Lung microvascular endothelial cell (primary cell): Measurements from ENCODE around the gene MAGEA11. TPM values are rescaled to one million over a fixed set of nuclear protein-coding genes. Genes with fewer than 3 reads are reported as not detected.
"Not testable (repeated sequence)": the region's sequence is repeated elsewhere in the genome, so short reads cannot be mapped to it uniquely, and the experiment has no call there.

Experiments used
- DNase-seq, 2 donors: peaks; one replicate each; pipeline versions ENCODE4 v3.0.0 to v3.0.0-alpha.2; 2010; ENCODE audit warnings: low read depth in 2 of 2
- total RNA-seq: library from RNA; depleted of rRNA; stranded (reverse); fragments of >200 nt; gene quantifications from 2 replicates; pipeline ENCODE4 v1.2.1, GENCODE V29; 2014

The MAGEA11 gene
- total RNA-seq, 1 donor from 2014 or later: not detected

DNA sequence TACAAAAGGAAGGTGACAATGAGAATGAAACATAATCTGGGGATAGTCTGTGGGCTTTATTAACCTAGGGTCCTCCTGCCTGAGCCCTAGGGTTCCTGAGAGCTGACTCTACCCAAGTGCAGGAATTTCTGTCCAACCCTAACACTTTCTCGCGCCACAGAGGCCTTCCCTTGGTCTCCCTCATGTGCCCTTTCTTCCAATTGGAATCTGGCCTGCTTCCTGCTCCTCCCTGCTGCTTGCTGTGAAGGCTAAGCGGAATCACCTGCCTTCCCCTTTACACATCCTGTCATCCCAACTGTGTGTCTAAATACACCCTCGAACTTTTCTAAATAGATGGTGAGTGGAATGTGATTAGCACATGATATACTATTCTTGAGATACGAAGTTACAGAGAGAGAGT, 5.9 kb downstream of the MAGEA11 start:
- DNase-seq: peak in 1 of 2 donors; percentile 30

DNA sequence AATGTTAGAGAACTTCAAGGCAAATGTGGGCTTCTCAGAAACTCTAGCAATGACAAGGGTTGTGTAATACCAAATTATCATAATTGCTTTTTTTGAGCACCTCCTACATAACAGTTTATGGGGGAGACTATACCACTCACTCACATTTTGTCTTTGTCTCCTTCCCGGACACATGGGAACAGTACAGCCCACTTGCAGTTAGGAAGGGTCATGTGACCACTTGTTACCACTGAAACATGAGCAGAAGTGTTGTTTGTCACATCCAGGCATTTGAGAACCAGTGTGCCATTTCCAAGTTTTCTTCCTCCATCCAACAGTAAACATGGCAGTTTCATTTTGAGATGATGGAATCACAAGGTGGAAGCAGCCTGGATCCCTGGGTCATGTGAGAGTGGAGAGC, 6.9 kb downstream of the MAGEA11 start:
- DNase-seq: no peak

DNA sequence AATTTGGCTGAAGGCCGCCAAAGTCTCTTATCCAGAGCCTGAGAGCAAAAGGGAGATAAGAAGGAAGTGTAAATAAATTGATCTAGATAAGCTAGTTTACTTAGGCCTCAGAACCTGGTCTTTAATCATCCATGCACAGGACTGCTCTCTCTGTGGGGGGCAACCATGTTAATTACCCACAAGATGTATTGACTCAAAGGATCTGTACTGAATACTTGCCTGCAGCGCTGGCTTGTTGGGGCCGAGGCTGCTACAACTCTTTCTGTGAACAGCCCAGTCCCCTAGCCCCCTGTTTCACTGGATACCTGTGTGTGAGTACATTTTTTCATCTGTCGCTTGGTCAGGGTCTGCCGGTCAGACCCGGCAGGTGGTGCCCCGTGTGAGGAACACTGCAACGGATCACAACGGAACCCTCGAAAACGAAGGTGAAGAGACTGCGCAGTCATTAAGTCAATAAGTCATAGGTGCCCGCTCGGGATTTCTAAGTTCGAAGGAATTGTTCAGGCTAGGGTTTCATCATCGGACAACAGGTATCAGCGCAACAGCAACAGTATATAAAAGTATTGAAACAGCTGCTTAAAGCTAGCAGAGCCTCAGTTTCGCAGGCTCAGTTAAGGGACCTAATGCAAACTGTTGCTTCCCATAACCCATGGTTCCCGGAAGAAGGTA, 8.3 kb downstream of the MAGEA11 start:
- DNase-seq: no peak

DNA sequence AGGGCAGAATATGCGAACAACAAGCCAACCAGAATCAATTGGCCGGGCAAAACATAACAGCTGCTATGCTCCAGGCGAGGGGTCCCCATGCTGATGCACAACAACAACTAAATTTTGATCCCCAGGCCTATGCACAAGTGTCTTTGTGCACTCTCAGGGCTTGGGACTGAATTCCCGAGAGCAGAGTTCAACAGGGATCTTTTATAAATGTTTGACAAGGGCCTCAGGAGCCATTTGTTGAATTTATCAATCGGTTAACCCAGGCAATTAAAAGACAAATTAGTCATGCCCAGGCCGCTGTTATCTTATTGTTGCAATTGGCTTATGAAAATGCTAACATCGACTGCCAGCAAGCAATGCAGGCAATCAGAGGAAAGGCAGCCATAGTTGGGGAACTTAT, 9.4 kb downstream of the MAGEA11 start:
- not testable (repeated sequence) for DNase-seq

DNA sequence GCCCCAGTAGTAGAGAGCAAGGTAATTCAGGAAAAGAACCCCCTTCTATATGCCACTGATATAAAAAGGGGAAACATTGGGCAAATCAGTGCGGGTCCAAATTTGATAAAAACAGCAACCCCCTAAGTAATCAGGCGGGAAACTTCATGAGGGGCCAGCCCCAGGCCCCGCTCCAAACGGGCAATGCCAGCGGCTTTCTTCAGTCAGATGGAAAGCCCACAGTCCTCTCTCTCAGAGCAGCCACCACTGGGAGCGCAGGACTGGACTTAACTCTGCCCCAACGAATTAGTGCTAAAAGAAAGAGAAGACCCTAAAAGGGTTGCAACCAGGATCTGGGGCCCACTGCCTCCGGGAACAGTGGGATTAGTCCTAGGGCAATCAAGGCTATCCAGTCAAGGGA, 9.9 kb downstream of the MAGEA11 start:
- no peak for DNase-seq

DNA sequence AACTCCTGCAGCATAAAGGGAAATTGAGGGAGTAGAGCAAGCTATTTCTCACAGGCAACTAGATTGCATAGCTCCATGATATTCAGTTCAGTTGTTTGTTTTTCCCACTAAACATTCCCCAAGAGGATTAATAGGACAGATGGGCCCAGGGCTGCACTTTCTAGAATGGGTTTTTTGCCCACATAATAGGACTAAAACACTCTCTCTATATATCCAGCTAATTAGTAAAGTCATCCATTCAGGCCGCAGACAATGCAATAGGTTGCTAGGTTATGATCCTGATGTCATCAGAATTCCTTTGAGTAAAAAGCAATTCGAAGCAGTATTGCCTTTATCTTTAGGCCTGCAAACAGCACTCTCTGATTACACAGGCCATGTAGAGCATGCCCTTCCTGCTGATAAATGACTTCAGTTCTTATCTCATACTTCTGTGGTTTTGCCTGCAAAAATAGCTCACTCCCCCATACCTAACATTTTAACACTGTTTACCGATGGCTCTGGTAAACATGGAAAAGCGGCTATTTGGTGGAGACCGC, 11.8 kb downstream of the MAGEA11 start:
- not testable (repeated sequence) for DNase-seq

DNA sequence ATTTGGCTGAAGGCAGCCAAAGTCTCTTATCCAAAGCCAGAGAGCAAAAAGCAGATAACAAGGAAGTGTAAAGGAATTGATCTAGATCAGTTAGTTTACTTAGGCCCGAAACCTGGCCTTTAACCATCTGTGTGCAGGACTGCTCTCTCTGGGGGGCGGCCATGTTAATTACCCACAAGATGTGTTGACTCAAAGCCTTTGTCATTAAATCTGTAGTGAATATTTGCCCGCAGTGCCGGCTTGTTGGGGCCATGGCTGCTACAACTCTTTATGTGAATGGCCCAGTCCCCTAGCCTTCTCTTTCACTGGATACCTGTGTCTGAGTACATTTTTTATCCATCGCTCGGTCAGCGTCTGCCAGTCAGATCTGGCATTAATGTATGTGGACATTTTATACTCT, 15.4 kb downstream of the MAGEA11 start:
- DNase-seq: not testable (repeated sequence)

DNA sequence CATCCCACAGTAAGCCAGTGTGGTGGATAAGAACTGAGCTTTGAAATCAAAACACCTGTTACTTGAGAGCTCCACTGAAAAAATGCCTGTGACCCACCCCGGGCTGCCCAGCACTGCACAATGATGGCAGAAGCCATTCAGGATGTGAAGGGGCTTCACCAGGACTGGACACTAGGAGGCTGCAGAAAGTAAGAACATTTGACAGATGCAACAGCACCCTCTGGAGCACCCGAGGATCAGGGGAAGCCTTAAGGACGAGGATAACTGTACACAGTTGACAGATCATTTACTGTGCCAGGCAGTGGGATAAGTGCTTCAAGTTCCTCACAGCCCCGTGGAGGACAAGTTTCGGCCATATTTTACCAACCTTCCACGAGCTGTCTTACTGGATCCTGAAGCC, 30.4 kb downstream of the MAGEA11 start:
- DNase-seq: not testable (repeated sequence)

DNA sequence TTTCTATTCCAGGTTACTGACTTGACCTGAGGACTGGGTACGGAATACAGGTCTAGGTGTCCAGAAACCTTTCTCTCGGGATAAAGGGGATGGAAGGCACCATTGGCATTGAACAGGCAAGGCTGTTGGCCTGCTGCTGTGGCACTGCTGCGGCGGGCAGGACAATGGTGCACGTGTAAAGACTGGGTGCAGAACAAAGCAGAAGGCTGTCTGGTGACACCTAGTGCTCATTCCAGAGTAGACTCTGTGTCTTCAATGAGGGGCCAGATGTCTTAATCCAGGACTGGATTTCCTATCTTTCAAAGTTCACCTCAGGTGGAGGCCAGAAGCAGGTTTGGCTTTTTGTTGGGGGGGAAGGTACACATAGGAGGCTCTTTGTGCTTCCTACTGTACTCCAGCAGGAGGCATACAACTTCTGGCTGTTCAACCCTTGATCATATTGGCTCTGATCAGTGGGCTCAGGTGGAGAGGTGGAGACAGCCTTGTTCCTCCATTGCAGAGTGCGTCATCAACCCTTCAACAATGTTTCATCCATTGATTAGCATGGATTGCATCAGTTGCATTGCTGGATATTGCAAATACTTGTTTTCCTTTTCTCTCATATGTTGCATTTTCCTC, 34.6 kb downstream of the MAGEA11 start:
- not testable (repeated sequence) for DNase-seq

DNA sequence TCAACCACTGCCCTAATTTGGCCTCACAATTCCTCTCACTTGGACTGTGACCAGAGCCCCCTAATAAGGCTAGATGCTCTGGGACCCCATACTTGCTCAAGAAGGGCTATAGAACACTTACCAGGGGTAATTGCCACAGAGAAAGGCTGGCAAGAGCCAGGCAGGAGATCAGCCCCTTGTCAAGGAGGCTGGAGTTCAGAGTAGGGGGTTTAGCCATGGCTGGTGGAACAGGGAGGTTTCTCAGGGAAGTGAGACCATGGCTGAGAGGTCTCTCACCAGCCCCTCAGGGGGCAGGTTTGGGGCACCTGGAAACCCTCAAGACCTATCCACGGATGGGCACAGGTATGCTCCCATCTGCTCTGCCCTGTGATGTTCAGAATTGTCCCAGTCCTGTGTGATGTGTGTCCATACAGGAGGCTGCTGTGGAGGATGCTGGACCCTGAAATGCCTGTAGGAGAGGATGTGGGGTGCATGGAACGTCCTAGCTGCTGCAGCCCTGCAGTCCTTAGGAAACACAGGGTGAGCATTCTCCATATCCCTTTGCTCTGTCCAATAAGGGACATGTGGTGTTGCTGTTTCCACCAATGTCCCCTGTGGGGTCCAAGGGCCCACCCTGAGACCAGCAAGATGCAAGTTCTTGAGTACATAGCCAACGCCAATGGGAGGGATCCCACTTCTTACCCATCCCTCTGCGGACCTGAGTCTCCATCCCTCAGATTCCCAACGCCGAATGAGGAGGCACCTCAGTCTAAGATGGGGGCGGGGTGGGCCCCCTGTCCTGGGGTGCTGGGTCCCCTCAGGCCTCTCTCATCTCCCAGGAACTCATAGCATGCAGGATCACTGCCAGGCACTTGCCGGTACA, 45.6 kb downstream of the MAGEA11 start:
- no peak for DNase-seq

DNA sequence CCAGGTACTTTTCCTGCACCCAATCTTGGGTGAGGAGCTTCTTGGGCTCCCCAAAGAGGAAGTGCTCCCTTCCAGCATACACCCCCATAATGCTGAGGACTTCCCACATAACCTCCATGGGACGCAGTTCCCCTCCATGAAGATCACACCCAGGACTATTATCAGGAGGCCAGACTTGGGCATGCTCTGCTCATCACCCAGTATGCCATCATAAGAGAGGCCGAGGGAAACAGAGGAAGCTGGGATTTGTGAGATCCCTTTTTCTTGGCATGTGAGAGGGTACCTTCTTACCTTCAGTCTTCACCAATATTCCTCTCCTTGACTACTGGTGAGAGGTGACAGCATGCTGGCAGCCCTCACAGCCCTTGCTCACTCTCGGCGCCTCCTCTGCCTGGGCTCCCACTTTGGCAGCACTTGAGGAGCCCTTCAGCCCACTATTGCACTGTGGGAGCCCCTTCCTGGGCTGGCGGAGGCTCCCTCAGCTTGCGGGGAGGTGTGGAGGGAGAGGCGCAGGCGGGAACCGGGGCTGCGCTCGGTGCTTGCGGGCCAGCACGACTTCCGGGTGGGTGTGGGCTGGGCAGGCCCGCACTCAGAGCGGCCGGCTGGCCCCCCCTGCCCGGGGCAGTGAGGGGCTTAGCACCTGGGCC, 46.3 kb downstream of the MAGEA11 start:
- no peak for DNase-seq

DNA sequence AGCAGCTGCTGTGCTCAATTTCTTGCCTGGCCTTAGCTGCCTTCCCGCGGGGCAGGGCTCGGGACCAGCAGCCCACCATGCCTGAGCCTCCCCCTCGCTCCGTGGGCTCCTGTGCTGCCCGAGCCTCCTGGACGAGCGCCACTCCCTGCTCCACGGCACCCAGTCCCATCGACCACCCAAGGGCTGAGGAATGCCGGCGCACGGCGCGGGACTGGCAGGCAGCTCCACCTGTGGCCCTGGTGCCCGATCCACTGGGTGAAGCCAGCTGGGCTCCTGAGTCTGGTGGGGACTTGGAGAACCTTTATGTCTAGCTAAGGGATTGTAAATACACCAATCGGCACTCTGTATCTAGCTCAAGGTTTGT, 46.8 kb downstream of the MAGEA11 start:
- DNase-seq: not testable (repeated sequence)

DNA sequence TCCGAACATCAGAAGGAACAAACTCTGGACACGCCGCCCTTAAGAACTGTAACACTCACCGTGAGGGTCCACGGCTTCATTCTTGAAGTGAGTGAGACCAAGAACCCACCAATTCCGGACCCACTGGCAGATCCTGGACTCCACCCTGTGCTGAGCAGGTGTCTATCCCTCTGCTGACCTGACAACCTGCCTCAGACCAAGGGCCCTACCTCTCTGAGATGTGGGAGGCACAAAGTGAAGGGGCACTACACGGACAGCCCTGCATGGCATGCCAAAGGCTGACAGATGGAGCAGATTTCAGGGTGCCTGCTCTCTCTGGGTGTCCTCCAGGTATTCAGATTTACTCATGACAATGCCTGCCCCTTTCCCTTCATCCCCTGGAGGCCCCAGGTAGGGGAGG, 48.0 kb downstream of the MAGEA11 start:
- DNase-seq: no peak

DNA sequence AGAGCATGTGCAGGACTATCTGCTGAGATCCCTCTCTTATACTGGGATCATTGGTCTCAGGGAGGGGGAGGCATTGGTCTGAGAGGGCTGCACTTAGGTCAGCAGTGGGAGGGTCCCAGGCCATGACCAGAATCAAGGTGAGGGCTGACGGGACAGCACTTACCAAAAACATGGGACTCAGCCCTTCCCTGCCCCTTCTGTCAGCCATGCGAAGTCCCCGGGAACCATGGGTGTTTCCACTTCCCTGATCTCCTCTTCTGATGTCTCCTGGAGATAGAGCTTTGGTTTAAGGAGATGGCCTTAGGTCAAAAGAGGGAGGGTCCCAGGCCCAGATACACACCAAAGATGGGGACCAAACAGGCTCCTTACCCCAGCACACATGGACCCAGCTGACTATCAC, 49.1 kb downstream of the MAGEA11 start:
- DNase-seq: no peak

DNA sequence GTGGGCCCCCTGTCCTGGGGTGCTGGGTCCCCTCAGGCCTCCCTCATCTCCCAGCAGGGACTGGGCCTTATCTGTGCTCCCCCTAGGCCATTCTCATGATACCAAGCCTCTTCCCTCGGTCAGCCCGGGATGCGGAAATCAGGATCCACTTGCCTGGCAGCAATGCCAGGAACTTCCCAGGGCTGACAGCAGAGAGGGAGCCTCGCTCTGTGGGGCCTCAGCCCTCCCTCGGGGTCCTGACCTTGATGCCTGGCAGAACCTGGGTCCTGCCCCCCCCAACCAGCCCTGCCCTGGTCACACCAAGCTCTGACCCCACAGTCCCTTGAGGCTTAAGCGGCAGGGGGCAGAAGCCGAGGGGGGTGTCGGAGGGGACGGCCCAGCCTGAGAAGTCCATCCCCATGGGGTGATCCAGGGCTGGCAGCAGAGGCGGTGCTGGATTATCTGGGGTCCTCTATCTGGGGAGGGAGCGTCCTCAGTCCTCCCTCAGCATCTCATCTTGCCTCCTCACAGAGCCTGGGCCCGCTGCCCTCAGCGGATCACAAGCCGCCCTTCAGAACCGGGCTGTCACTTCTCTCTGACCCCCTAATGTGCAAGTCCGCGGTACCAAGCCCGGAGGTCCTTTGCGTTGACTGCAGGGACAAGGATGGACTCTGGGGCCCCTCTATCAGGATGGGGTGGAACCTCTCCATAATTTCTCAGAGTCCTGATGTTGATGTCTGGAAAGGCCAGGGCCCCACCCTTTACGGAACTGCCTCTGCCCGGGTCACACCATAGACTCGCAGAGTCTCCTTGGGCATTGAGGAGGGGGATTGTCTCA, 50.2 kb downstream of the MAGEA11 start:
- DNase-seq: not testable (repeated sequence)

DNA sequence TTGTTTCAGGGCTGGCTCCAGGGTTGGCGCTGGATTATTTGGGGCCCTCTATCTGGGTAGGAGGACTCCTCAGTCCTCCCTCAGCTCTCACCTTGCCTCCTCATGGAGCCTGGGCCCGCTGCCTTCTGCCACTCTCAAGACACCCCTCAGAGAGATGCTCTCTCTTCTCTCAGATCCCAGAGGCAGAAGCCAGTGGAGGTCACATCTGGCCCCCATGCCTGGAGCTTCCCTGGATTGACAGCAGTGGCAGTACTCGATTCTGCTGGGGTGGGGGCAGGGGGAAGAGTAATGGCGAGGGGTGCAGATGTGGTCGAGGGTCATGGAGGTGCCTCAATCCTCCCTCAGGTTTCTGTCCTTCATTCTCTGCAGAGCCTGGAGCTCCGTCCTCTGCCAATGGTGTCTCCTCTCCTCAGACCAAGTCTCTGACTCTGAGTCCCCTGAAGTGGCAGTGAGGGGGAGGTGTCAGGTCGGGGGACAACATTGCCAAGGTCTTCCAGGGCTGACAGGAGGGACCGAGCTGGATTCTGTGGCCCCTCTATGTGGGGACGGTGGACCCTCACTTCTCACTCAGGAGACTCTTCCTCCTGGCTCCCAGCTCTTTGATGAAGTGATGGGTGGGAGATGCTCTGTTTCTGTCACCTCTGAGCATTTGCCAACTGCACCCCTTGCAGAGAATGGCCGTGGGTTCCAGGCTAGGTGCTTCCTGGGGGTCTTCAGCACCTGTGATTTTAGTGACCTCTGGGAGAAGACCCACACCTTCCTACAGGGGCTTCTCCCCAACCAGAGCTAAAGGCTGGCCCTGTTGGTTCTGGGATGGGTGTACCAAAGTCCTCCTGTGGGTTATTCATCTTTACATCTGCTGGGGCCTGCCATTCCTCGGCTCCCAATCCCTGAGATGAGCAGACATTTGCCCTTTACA, 51.1 kb downstream of the MAGEA11 start:
- no peak for DNase-seq
